GM18858 (cell line): Measurements from ENCODE around the gene PAQR4.

ENCODE experiments used
- ATAC-seq: cut with Tn5 transposase; IDR thresholded peaks from one replicate; pipeline ENCODE4 v1.9.1; 2021; ENCODE audit not compliant: unreplicated experiment

Gene PAQR4

DNA sequence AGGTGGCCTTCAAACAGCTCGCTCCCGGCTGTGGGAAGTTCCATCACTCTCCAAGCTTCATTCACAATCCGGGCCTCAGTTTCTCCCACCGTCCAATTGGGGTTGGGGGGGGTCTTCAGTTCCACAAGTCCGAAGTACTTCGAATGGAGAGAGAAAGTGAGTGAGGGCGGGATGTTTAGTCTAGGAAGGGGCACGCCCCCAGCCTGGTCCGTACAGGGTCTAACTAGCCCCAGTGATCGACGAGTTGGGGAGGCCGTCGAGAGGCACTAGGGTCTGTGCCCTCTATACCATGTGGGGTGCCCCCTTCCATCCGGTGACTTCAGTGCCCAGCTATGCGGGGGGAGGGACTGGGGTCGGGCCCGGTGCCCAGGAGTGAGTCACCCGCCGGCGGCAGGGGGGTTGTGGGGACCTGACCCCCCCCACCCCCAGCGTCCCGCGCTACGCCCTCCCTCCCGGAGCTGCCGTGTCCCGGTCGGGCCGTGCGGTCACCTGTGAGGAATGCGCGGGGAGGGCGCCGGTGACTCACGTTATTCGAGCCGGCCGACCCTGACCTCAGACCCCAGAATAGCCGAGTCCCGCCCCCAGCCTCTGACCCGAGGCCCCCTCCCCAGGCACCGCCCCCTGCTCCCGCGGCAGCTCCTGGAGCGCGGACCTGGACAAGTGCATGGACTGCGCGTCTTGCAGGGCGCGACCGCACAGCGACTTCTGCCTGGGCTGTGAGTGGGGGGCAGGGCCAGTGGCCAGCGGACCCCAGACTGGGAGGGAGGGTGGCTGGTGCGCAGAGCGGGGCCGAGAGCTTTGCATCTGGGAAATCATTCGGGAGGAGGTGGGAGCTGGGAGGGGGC is 51.7 kb downstream of the PAQR4 start:
- ATAC-seq, result no peak

DNA sequence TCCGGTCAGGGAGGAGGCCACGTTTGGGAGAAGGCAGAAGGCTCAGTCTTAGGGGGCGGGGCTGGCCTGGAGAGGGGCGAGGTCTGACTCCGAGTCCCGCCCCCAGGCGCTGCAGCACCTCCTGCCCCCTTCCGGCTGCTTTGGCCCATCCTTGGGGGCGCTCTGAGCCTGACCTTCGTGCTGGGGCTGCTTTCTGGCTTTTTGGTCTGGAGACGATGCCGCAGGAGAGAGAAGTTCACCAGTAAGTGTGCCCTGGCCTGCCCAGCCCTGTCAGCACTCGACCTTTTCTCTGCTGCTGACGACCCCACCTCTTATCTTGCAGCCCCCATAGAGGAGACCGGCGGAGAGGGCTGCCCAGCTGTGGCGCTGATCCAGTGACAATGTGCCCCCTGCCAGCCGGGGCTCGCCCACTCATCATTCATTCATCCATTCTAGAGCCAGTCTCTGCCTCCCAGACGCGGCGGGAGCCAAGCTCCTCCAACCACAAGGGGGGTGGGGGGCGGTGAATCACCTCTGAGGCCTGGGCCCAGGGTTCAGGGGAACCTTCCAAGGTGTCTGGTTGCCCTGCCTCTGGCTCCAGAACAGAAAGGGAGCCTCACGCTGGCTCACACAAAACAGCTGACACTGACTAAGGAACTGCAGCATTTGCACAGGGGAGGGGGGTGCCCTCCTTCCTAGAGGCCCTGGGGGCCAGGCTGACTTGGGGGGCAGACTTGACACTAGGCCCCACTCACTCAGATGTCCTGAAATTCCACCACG is 52.5 kb downstream of the PAQR4 start:
- ATAC-seq, result no peak

DNA sequence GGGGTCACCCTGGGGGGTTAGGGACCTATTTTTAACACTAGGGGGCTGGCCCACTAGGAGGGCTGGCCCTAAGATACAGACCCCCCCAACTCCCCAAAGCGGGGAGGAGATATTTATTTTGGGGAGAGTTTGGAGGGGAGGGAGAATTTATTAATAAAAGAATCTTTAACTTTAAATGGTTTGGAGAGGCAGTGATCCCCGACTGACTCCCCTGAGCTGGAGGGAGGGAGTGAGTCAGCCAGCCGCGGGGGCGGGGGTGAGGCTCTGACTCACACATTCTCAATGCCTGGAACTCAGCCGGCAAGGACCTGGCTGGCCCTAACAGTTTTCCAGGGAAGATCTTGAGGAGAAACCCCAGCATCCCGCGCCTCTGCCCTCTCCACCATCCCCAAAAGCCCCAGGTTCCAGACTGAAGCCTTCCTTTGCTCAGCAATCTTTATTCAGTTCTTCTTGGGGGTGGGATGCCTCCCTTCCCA is 53.1 kb downstream of the PAQR4 start:
- no peak for ATAC-seq

DNA sequence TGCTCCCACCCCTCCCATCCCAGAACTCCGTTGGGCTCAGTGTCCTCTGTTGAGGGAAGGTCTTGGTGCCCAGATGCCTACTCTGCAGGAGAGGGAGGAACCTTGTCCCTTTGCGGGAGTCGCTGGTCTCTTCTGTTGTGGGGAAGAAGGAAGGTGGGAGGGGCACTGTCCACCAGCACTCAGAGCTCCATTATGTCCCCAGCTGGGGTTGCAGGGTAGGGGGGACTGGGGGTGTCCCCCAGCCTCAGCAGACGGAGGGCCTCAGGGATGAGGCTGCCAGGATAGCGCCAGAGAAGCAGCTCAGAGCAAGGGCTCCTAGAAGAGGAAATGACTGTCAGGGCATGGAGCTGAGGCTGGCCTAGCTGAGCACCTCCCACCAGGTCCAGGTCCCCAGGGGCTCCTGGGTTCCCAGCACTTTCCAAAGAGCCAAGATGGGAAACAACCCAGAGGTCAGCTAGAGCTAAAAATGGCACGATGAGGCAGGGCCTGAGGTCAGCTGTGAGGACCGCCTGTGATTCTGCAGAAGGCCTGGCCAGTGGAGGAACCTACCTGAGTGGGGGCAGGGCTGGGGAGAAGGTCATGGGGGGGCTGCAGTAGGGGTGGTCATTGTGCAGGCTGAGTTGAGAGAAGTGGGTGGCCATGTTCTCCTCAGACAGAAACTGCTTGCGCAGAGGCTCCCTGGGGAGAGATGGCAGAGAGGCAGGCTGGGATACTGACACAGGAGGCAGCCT is 53.7 kb downstream of the PAQR4 start:
- ATAC-seq, result no peak
